HepG2 (cell line): ENCODE data around the gene OR11L1. TPM values are rescaled to one million over a fixed set of nuclear protein-coding genes. Genes with fewer than 3 reads are reported as not detected.

ENCODE experiments used
- ATAC-seq: fragments of 200-7000 bp; cut with Tn5 transposase; 3 replicates; pipeline ENCODE4 v1.9.1; 2020; ENCODE audit warnings: mild to moderate bottlenecking, moderate library complexity
- BruUV-seq: library from RNA; stranded (reverse); fragments of 400-500 nt; replicated peaks from 2 replicates; lab custom pipeline; 2021; lab: Mats Ljungman, UMichigan
- CTCF ChIA-PET: fragments of 300-600 bp; formaldehyde crosslinking; extraction: SDS; loops from one replicate; lab custom pipeline; 2021; ENCODE audit warnings: low total read pairs, inconsistent platforms, low intra/inter-chr PET ratio; lab: Yijun Ruan, JAX
- POLR2A ChIA-PET: fragments of 350-600 bp; sonication (Branson Sonifier 250); formaldehyde crosslinking; loops from one replicate; lab custom pipeline; 2020; ENCODE audit warnings: antibody characterized with exemption, inconsistent platforms; lab: Yijun Ruan, JAX
- DNase-seq: peaks from one replicate; pipeline ENCODE4 v3.0.0-alpha.2; 2015; ENCODE audit warnings: low spot score
- FAIRE-seq: peaks from 3 replicates; lab custom pipeline; 2011; peaks lifted over from hg19 to GRCh38; lab: Jason Lieb, UNC
- H2AFZ ChIP-seq: one replicate; pipeline ENCODE4 v1.6.1; 2011; ENCODE audit warnings: low read length, inconsistent platforms
- H3K27ac ChIP-seq: fragments of 300-600 bp; 3 replicates; pipeline ENCODE4 v1.8.0; 2011; ENCODE audit warnings: mixed run types, mild to moderate bottlenecking, mixed read lengths, low read length, inconsistent platforms; ENCODE audit not compliant: insufficient read depth; ENCODE audit errors: extremely low read length
- H3K27me3 ChIP-seq, 2 experiments: fragments of 200-600 bp in 1 of 2; 2 replicates in 1 of 2; 3 replicates in 1 of 2; pipeline versions ENCODE4 v1.6.0 to v1.8.0; 2011; ENCODE audit warnings: low read length in 2 of 2, mild to moderate bottlenecking in 2 of 2, moderate library complexity in 2 of 2, inconsistent platforms in 1 of 2; ENCODE audit not compliant: insufficient read depth in 2 of 2, control insufficient read depth in 1 of 2
- H3K36me3 ChIP-seq, 2 experiments: fragments of 200-600 bp in 1 of 2; replicated peaks in 1 of 2; 2 replicates in 1 of 2; 3 replicates in 1 of 2; pipeline versions ENCODE4 v1.5.1 to v1.8.0; 2011; ENCODE audit warnings: low read length in 2 of 2, inconsistent platforms in 1 of 2; ENCODE audit not compliant: insufficient read depth in 2 of 2, control insufficient read depth in 1 of 2
- H3K4me1 ChIP-seq: 2 replicates; pipeline ENCODE4 v1.5.1; 2012; ENCODE audit warnings: low read length, inconsistent platforms; ENCODE audit not compliant: insufficient read depth
- H3K4me2 ChIP-seq: 2 replicates; pipeline ENCODE4 v1.6.0; 2011; ENCODE audit warnings: low read depth, low read length, inconsistent platforms
- H3K4me3 ChIP-seq, 3 experiments: fragments of 200-600 bp in 1 of 3; sonication (generic), shearing (Covaris generic) in 1 of 3; replicated peaks in 1 of 3; 2 replicates each; pipeline ENCODE4 v1.5.1; 2011 to 2016; ENCODE audit warnings: low read length in 3 of 3, inconsistent platforms in 2 of 3, low read depth in 2 of 3, mild to moderate bottlenecking in 2 of 3, control low read depth in 1 of 3, mixed read lengths in 1 of 3; ENCODE audit not compliant: insufficient read depth in 1 of 3
- H3K79me2 ChIP-seq: one replicate; pipeline ENCODE4 v1.6.1; 2011; ENCODE audit warnings: low read length, inconsistent platforms; ENCODE audit not compliant: insufficient read depth
- H3K9ac ChIP-seq: 2 replicates; pipeline ENCODE4 v1.6.0; 2011; ENCODE audit warnings: mild to moderate bottlenecking, low read depth, low read length, inconsistent platforms; ENCODE audit not compliant: insufficient read depth
- H3K9me3 ChIP-seq: 2 replicates; pipeline ENCODE4 v1.5.1; 2012; ENCODE audit warnings: mild to moderate bottlenecking, low read length
- H4K20me1 ChIP-seq: 2 replicates; pipeline ENCODE4 v1.6.0; 2011; ENCODE audit warnings: inconsistent platforms, mild to moderate bottlenecking, low read length, moderate library complexity; ENCODE audit not compliant: insufficient read depth
- MBNL3 ChIP-seq: fragments of 250-450 bp; sonication (Bioruptor Pico); conservative IDR thresholded peaks from 2 replicates; pipeline ENCODE4 v1.8.0; 2022; ENCODE audit warnings: mild to moderate bottlenecking, inconsistent platforms
- NFE2L2 ChIP-seq: fragments of 150-350 bp; IDR thresholded peaks from 2 replicates; pipeline ENCODE4 v1.6.1; 2014; ENCODE audit warnings: low read length
- U2AF1 ChIP-seq: fragments of 200-400 bp; formaldehyde crosslinking; optimal IDR thresholded peaks from 2 replicates; pipeline ENCODE3; 2017; ENCODE audit warnings: mild to moderate bottlenecking, low read depth, low read length
- ZNF121 ChIP-seq: sonication (generic); formaldehyde crosslinking; IDR thresholded peaks from 2 replicates; pipeline ENCODE4 v1.5.0; 2020; ENCODE audit warnings: mild to moderate bottlenecking, missing genetic modification reagents
- ZNF263 ChIP-seq: sonication (generic); formaldehyde crosslinking; IDR thresholded peaks from 2 replicates; pipeline ENCODE4 v1.4.0; 2020; ENCODE audit warnings: missing genetic modification reagents
- ZNF382 ChIP-seq: sonication (generic); formaldehyde crosslinking; IDR thresholded peaks from 2 replicates; pipeline ENCODE4 v1.5.0; 2020; ENCODE audit warnings: missing genetic modification reagents, mild to moderate bottlenecking, borderline replicate concordance
- ZNF781 ChIP-seq: sonication (generic); formaldehyde crosslinking; IDR thresholded peaks from 2 replicates; pipeline ENCODE4 v1.5.1; 2020; ENCODE audit warnings: borderline replicate concordance, mild to moderate bottlenecking, missing genetic modification reagents; ENCODE audit errors: not compliant biosample characterization
- ZNF841 ChIP-seq: sonication (generic); formaldehyde crosslinking; IDR thresholded peaks from 2 replicates; pipeline ENCODE4 v1.8.1; 2023; ENCODE audit warnings: missing genetic modification reagents, borderline replicate concordance
- WGBS: methylation state at CpG from one replicate; pipeline ENCODE4 v1.1.6; 2017; ENCODE audit warnings: low lambda C conversion rate; 5-methylcytosine and 5-hydroxymethylcytosine counted together
- in situ Hi-C: cut with HindIII; loops from 2 replicates; pipeline ENCODE4 v1.10.0; 2017; ENCODE audit warnings: low pct_unique_long_range_greater_than_20kb; ENCODE audit not compliant: extremely low pct_ligation_motif_present
- intact Hi-C: fragments of 100-400 bp; cut with micrococcal nuclease; formaldehyde crosslinking; loops from one replicate; pipeline ENCODE4 v1.10.0; 2022; ENCODE audit not compliant: unreplicated experiment
- polyA plus RNA-seq, 8 experiments: library from polyadenylated mRNA; depleted of rRNA in 3 of 8; stranded (reverse) in 7 of 8; unstranded in 1 of 8; fragments of >200 nt; fragmentation: Illumina TruSeq in 4 of 8; extraction: Trizol in 4 of 8; gene quantifications; 2 replicates each; pipeline versions ENCODE4 v1.2.1 to v1.2.3, GENCODE V29; 2011 to 2016; ENCODE audit warnings: low read depth in 4 of 8, missing spikeins in 1 of 8, mixed read lengths in 1 of 8; ENCODE audit not compliant: insufficient read depth in 1 of 8
- total RNA-seq, 5 experiments: library from RNA; depleted of rRNA; stranded (reverse); fragments of >200 nt; fragmentation: Illumina TruSeq; extraction: Trizol; gene quantifications; 2 replicates each; pipeline ENCODE4 v1.2.3, GENCODE V29; 2016; ENCODE audit warnings: low read depth in 1 of 5
- TF ChIP-seq, protein P1 (sequence below): sonication (generic); formaldehyde crosslinking; IDR thresholded peaks from 2 replicates; pipeline ENCODE4 v1.8.0; 2022; ENCODE audit warnings: mild to moderate bottlenecking, missing genetic modification reagents, moderate library complexity
- TF ChIP-seq, protein P2 (sequence below): sonication (generic); formaldehyde crosslinking; IDR thresholded peaks from 2 replicates; pipeline ENCODE4 v1.8.1; 2023; ENCODE audit warnings: mild to moderate bottlenecking, missing genetic modification reagents
- TF ChIP-seq, protein P3 (sequence below), 2 experiments: IDR thresholded peaks; 2 replicates each; pipeline ENCODE4 v1.6.1; 2011 to 2012; ENCODE audit warnings: low read length in 2 of 2, borderline replicate concordance in 1 of 2, low read depth in 1 of 2, mild to moderate bottlenecking in 1 of 2, moderate library complexity in 1 of 2

OR11L1 gene
- total and polyA plus RNA-seq, 2 of the 13 experiments (the other 11 are each of a cell fraction or from before 2014, with no cell fraction given): not detected

DNA sequence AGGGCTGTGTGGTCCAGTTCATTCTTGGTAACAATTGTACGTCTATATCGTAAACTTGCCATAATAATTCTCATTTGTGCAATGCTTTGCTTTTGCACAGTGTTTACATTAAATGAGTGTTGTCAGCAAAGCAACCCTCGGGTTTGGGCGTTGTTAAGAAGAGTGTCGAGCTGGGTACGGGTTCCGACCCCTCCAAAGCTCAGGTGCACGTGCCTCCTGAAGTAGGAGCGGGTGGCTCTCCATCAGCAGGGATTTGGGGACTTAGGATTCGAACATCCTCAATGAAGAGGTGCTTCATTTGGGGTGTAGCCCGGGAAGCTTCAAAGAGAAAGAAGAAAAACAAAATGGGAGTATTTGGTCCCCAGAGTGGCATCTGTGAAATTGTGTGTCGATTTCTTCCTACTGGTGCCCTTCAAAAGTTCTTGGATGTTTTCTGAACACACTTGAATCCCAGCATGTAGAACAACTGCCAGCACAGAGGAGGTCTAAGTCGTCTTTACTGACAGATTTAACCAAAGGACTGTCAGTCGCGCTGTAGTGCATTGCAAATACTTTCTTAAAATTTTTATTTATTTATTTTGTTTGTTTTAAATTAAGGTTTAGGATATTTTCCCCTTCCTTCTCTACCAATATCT is 16.4 kb upstream of the OR11L1 start:
- 36% methylated on average over 15 of the region's 15 CpGs for WGBS
- ATAC-seq (no peak), DNase-seq (no peak), FAIRE-seq (no peak)
- H3K9me3 ChIP-seq: no peaks in the 10 kb centered on the region
- H3K27ac ChIP-seq: no peak overlapping the region
- no peaks in the 10 kb centered on the region; a peak in 2 of 5 replicates for H3K27me3 ChIP-seq
- in situ Hi-C loops (no loop called here), intact Hi-C loops (no loop called here)
- H3K9ac ChIP-seq: no peak overlapping the region
- H3K36me3 ChIP-seq: no peaks in the 10 kb centered on the region
- POLR2A ChIA-PET: no interaction called here
- CTCF ChIA-PET: no interaction called here
- H3K4me1 ChIP-seq: no peaks in the 10 kb centered on the region
- no peak overlapping the region for H2AFZ ChIP-seq
- no peaks in the 10 kb centered on the region for H3K79me2 ChIP-seq
- no peak overlapping the region for H3K4me3 ChIP-seq
- H3K4me2 ChIP-seq: no peak overlapping the region
- TF ChIP-seq U2AF1: no peak
- TF ChIP-seq ZNF263 (CRISPR knock-in tag): no peak
- no peak for TF ChIP-seq ZNF781 (CRISPR knock-in tag)
- BruUV-seq: no TSS peak
- no peaks in the 10 kb centered on the region for H4K20me1 ChIP-seq

DNA sequence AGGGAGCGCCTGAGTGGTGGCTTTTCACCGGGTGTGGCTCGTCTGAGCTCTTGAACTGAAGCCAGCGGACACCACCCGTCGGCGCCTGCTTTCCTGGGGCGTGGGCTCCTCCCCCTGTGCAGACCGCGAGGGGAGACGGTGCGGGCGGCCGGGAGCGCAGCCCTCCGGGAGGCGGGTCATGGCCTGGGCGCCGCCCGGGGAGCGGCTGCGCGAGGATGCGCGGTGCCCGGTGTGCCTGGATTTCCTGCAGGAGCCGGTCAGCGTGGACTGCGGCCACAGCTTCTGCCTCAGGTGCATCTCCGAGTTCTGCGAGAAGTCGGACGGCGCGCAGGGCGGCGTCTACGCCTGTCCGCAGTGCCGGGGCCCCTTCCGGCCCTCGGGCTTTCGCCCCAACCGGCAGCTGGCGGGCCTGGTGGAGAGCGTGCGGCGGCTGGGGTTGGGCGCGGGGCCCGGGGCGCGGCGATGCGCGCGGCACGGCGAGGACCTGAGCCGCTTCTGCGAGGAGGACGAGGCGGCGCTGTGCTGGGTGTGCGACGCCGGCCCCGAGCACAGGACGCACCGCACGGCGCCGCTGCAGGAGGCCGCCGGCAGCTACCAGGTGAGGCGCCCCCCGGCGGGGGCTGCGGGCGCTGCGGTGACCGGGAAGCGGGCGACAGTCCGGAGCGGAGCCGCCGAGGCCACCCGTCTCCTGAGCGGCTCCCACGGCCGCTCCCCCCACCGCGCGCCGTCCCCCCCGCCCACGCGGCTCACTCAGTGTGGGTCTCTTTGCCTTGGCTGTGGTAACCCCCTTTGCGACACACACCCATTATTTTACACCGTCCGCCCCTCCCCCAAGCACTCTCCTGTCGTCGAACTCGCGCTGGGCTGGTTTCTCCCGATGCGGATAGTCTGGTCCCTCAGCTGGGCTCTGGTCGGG is 15.6 kb upstream of the OR11L1 start, which contains the start of gene TRIM58:
Gene TRIM58 (plus strand): TSS at position 119 of the 916 bp plus-strand sequence. CDS start 60 bp downstream, at position 179.
- H3K79me2 ChIP-seq: no peaks in the 10 kb centered on the region
- no TSS peak for BruUV-seq
- POLR2A ChIA-PET: no interaction called here
- H3K4me1 ChIP-seq: no peaks in the 10 kb centered on the region
- ATAC-seq (no peak), FAIRE-seq (no peak), DNase-seq (no peak)
- no peaks in the 10 kb centered on the region for H3K9me3 ChIP-seq
- in situ Hi-C loops (no loop called here), intact Hi-C loops (no loop called here)
- no peak within 1 kb of the TSS for H3K27ac ChIP-seq
- H4K20me1 ChIP-seq: no peaks in the 10 kb centered on the region
- H3K4me3 ChIP-seq: no peak within 1 kb of the TSS
- no peaks in the 10 kb centered on the region; a peak in 2 of 5 replicates for H3K27me3 ChIP-seq
- H3K9ac ChIP-seq: no peak within 1 kb of the TSS
- 83% methylated on average over 65 of the region's 109 CpGs for WGBS
- no peak within 1 kb of the TSS for H2AFZ ChIP-seq
- H3K36me3 ChIP-seq: no peaks in the 10 kb centered on the region
- H3K4me2 ChIP-seq: no peak within 1 kb of the TSS
- CTCF ChIA-PET: no interaction called here
- no peak for TF ChIP-seq ZNF121
- TF ChIP-seq, protein P1, sequence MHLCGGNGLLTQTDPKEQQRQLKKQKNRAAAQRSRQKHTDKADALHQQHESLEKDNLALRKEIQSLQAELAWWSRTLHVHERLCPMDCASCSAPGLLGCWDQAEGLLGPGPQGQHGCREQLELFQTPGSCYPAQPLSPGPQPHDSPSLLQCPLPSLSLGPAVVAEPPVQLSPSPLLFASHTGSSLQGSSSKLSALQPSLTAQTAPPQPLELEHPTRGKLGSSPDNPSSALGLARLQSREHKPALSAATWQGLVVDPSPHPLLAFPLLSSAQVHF (CRISPR knock-in tag): no peak
- TF ChIP-seq, protein P2, sequence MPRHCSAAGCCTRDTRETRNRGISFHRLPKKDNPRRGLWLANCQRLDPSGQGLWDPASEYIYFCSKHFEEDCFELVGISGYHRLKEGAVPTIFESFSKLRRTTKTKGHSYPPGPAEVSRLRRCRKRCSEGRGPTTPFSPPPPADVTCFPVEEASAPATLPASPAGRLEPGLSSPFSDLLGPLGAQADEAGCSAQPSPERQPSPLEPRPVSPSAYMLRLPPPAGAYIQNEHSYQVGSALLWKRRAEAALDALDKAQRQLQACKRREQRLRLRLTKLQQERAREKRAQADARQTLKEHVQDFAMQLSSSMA (CRISPR knock-in tag): no peak
- TF ChIP-seq ZNF382: no peak
- no peak for TF ChIP-seq ZNF841 (CRISPR knock-in tag)
- no peak for TF ChIP-seq MBNL3
- TF ChIP-seq NFE2L2: no peak
- TF ChIP-seq, protein P3, sequence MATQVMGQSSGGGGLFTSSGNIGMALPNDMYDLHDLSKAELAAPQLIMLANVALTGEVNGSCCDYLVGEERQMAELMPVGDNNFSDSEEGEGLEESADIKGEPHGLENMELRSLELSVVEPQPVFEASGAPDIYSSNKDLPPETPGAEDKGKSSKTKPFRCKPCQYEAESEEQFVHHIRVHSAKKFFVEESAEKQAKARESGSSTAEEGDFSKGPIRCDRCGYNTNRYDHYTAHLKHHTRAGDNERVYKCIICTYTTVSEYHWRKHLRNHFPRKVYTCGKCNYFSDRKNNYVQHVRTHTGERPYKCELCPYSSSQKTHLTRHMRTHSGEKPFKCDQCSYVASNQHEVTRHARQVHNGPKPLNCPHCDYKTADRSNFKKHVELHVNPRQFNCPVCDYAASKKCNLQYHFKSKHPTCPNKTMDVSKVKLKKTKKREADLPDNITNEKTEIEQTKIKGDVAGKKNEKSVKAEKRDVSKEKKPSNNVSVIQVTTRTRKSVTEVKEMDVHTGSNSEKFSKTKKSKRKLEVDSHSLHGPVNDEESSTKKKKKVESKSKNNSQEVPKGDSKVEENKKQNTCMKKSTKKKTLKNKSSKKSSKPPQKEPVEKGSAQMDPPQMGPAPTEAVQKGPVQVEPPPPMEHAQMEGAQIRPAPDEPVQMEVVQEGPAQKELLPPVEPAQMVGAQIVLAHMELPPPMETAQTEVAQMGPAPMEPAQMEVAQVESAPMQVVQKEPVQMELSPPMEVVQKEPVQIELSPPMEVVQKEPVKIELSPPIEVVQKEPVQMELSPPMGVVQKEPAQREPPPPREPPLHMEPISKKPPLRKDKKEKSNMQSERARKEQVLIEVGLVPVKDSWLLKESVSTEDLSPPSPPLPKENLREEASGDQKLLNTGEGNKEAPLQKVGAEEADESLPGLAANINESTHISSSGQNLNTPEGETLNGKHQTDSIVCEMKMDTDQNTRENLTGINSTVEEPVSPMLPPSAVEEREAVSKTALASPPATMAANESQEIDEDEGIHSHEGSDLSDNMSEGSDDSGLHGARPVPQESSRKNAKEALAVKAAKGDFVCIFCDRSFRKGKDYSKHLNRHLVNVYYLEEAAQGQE (IDR thresholded peaks at IDR 0.05; ENCODE audit: borderline replicate concordance in 1 of 2, low read depth in 1 of 2, low read length in 2 of 2): no peak
